NCI-H460 (cell line): ENCODE measurements around the gene PTMS. TPM values are rescaled to one million over a fixed set of nuclear protein-coding genes. Genes with fewer than 3 reads are reported as not detected.
A peak's percentile ranks its signal among the peaks of the same experiment; 100 is the strongest.

Source experiments
- DNase-seq: peaks from one replicate; pipeline ENCODE4 v3.0.0-alpha.2; 2016; ENCODE audit warnings: low read depth; ENCODE audit errors: extremely low read depth
- total RNA-seq: library from RNA; depleted of rRNA; stranded (reverse); fragments of >200 nt; shearing (Covaris generic); gene quantifications from 2 replicates; pipeline ENCODE4 v1.2.3, GENCODE V29; 2014

Gene PTMS
- total RNA-seq, 1 experiment from 2014 or later = 116 TPM

GRCh38 chr12:6752167-6752920 lies 13.8 kb upstream of the PTMS start:
- DNase-seq = no peak

GRCh38 chr12:6752921-6753771 lies 13.0 kb upstream of the PTMS start, which contains the start of gene MLF2:
MLF2 (minus strand) TSS chr12:6753141; CDS start chr12:6752334, 807 bp downstream.
- DNase-seq = peak; percentile 97

- DNase-seq = no peak
Observed at GRCh38 chr12:6753772-6754356, 12.3 kb upstream of the PTMS start.

GRCh38 chr12:6754411-6754810 lies 11.8 kb upstream of the PTMS start:
- no peak for DNase-seq

- DNase-seq = no peak
Observed at GRCh38 chr12:6757028-6757690, 9.0 kb upstream of the PTMS start.

GRCh38 chr12:6758506-6759095 lies 7.6 kb upstream of the PTMS start:
- no peak for DNase-seq

- no peak for DNase-seq
Observed at GRCh38 chr12:6759741-6760140, 6.4 kb upstream of the PTMS start.

GRCh38 chr12:6763380-6763779 lies 2.8 kb upstream of the PTMS start:
- DNase-seq = no peak

GRCh38 chr12:6764011-6764828 lies 1.9 kb upstream of the PTMS start:
- peak; percentile 94 for DNase-seq

- DNase-seq = no peak
Observed at GRCh38 chr12:6765048-6765633, 1.0 kb upstream of the PTMS start.

- peak; percentile 60 for DNase-seq
Observed at GRCh38 chr12:6766651-6767349, 637 bp downstream of the PTMS start.

- no peak for DNase-seq
Observed at GRCh38 chr12:6767353-6768319, 1.5 kb downstream of the PTMS start.

GRCh38 chr12:6768437-6768914 lies 2.3 kb downstream of the PTMS start:
- DNase-seq = no peak

GRCh38 chr12:6768990-6769389 lies 2.8 kb downstream of the PTMS start:
- no peak for DNase-seq

GRCh38 chr12:6769666-6770065 lies 3.5 kb downstream of the PTMS start:
- DNase-seq = no peak

- no peak for DNase-seq
Observed at GRCh38 chr12:6770094-6770493, 3.9 kb downstream of the PTMS start.

GRCh38 chr12:6770600-6770999 lies 4.4 kb downstream of the PTMS start:
- DNase-seq = no peak
